GM12865 (cell line): ENCODE results near the gene MAK.
"Not testable (repeated sequence)": the region's sequence is repeated elsewhere in the genome, so short reads cannot be mapped to it uniquely, and the experiment has no call there.

Source experiments
- DNase-seq: peaks from one replicate; pipeline ENCODE4 v3.0.0; 2010; ENCODE audit warnings: low read depth
- H3K4me3 ChIP-seq: 2 replicates; pipeline ENCODE4 v1.5.1; 2011; ENCODE audit warnings: mild to moderate bottlenecking, low read depth, low read length, control low read depth
- TF ChIP-seq, protein P1 (sequence below): IDR thresholded peaks from 2 replicates; pipeline ENCODE4 v1.5.1; 2011; ENCODE audit warnings: low read length, control low read depth, low read depth, inconsistent platforms; ENCODE audit not compliant: insufficient read depth; ENCODE audit errors: missing control alignments

MAK gene

DNA sequence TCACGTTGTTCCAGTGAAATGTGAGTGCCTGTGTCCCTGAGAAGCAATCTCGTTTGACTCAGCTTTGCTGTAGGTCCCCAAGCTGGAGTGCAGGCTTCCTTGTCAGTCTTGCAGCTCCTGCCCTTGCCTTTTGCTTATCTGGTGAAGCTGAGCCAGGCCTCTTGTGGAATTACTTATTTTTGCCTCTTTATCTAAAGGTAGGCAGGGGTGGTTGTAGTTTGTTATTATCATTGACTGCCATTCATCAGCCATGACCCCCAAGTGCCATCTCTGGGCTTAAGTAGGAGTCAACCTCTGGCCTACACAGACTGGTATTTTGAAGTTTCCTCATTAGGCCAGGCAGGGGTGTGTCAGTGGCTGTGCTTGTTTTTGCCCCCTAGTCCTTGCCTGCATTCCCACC lies 88.6 kb downstream of the MAK start:
- no peak overlapping the region for H3K4me3 ChIP-seq
- no peak for DNase-seq
- TF ChIP-seq, protein P1, sequence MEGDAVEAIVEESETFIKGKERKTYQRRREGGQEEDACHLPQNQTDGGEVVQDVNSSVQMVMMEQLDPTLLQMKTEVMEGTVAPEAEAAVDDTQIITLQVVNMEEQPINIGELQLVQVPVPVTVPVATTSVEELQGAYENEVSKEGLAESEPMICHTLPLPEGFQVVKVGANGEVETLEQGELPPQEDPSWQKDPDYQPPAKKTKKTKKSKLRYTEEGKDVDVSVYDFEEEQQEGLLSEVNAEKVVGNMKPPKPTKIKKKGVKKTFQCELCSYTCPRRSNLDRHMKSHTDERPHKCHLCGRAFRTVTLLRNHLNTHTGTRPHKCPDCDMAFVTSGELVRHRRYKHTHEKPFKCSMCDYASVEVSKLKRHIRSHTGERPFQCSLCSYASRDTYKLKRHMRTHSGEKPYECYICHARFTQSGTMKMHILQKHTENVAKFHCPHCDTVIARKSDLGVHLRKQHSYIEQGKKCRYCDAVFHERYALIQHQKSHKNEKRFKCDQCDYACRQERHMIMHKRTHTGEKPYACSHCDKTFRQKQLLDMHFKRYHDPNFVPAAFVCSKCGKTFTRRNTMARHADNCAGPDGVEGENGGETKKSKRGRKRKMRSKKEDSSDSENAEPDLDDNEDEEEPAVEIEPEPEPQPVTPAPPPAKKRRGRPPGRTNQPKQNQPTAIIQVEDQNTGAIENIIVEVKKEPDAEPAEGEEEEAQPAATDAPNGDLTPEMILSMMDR: no peak

DNA sequence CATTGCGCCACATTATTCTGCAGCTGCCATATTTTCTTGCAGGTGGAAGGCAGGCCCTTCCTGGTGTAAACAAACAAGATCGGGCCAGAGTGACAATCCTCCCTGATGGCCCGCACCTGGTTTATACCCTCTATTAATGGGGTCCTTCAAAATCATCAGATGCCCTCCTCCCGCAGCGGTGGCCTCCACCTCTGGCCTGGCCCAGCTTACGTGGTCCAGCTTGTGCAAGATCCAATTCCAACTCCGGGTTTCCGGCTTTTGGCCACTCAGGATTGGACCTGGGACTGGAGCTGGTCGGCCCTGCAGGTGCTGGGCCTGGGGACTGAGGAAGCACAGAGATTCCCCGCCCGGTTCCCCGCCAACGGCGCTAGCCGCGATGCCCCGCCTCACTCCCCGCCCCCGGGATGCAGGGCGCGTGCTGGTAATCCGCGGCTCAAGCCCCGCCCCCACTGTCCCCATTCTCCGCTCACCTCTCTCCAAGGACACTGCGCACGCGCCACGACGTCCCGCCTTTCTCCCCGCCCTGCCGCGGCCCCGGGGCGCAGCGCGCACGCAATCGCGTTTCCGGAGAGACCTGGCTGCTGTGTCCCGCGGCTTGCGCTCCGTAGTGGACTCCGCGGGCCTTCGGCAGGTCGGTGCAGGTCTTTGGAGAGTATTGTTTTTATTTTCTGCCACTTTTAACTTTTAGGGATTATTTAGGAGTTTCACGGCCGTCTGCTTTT lies 90.9 kb downstream of the MAK start, which contains the start of gene TMEM14B:
TMEM14B (plus strand) TSS at position 555 of the 722 bp plus-strand sequence. CDS start 1,441 bp downstream, outside the sequence.
- DNase-seq: peak; percentile 98
- TF ChIP-seq, protein P1: no peak
- H3K4me3 ChIP-seq: peak within 1 kb of the TSS; percentile 98

DNA sequence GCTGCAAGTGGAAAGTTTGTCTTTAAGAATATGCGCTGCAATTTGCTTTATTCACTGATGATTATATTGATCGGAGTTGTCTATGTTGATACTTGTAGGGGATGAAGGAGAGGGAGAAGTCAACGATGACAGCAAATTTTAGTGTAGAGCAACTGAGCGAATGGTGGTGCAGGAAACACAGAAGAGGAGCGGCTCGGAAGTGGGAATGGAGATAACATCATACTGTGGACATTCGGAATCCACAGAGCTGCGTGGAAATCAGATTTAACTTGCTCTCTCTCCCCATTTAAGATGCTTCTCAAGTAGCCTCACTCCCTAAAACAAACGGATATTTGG lies 91.5 kb downstream of the MAK start:
- DNase-seq: no peak
- H3K4me3 ChIP-seq: peak overlapping the region; percentile 98
- TF ChIP-seq, protein P1: no peak

DNA sequence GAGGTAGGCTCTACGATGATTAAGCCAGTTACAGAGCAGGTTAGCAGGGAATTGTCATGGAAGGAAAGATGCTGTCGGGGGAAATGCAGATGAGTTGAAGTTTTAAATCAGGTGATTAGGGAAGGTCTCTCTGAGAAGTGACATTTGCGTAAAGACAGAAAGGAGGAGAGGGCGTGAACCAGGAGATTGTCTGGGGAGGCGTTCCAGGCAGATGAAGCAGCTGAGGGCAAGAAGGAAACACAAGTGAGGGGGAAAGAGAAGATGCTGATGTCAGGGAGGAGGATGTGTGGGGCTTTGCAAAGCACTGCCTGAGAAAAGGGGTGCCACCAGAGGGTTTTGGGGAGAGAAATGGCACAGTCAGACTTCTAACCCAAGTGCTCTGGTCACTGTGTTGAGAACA lies 93.2 kb downstream of the MAK start:
- no peak for DNase-seq
- no peak overlapping the region for H3K4me3 ChIP-seq
- TF ChIP-seq, protein P1: no peak

DNA sequence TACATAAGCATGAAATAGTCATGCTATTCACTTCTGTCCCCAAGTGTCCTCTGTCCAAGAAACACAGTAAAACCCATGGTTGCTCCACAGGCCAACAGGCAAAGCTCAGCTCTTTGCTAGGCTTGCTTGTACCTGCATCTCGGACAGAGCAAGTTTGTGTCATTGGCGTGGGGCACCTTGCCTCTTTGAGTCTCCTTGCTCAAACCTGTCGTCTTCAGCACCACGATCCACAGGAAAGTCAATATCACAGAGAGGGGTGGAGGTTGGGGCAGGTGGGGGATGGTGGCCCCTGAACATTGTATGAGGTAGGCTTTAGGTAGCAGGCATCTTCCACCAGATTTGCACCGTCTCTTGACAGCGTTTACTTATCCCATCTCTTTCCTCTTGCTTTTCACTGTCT lies 94.8 kb downstream of the MAK start:
- DNase-seq: no peak
- TF ChIP-seq, protein P1: no peak

DNA sequence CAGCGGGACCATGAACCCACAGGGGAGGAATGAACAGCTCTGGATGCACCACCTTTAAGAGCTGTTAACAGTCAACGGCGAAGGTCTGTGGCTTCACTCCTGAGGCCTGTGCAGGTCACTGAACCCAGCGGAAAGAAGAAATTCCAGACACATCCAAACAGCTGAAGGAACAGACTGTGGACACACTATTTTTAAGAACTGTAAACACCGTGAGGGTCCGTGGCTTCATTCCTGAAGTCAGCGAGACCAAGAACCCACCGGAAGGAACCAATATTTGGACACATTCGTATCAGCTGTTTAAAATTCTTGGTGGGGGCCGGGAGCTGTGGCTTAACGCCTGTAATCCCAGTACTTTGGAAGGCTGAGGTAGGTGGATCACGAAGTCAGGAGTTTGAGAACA lies 96.1 kb downstream of the MAK start:
- TF ChIP-seq, protein P1: no peak
- no peak for DNase-seq
- no peak overlapping the region for H3K4me3 ChIP-seq

More for the DNA sequence above, 94.8 kb downstream of the MAK start:
- no peak overlapping the region for H3K4me3 ChIP-seq

DNA sequence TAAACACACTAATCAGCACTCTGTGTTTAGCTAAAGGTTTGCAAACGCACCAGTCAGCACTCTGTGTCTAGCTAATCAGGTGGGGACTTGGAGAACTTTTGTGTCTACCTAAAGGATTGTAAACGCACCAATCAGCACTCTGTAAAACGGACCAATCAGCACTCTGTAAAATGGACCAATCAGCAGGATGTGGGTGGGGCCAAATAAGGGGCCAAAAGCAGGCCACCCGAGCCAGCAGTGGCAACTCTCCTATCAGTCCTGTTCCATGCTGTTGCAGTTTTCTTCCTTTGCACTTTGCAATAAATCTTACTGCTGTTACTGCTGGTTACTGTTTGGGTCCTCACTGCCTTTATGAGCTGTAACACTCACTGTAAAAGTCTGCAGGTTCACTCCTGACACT lies 96.7 kb downstream of the MAK start:
- H3K4me3 ChIP-seq, DNase-seq: not testable (repeated sequence)

DNA sequence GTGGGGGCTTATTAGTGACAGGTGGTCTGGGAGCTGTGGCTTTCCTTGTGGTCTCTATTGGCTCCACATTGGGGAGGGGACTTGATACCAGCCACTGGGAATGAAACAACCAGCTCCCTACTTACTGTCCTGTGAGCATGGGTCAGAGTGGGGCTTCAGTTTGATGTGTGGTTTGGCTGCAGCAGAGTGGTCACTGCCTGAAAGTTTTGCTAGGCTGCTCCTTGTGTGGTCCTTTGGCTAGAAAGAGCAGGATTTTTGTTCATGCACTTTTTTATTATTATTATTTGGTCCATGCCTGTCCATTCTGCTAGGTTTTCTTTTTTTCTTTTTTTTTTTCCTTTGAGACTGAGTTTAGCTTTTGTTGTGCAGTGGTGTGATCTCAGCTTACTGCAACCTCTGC lies 98.3 kb downstream of the MAK start:
- DNase-seq: no peak
- no peak overlapping the region for H3K4me3 ChIP-seq
- TF ChIP-seq, protein P1: no peak
